Stimulated activated CD8-positive, alpha-beta memory T cell treated with anti-CD3 and anti-CD28 coated beads, Interleukin-2, amount 100 ng/mL, for 1 hour (primary cell): ENCODE results near the gene CBX1.

ENCODE experiments used
- DNase-seq, 2 donors: peaks; one replicate each; pipeline ENCODE4 v3.0.0-alpha.2; 2020; ENCODE audit warnings: low read depth in 2 of 2

The CBX1 gene

DNA sequence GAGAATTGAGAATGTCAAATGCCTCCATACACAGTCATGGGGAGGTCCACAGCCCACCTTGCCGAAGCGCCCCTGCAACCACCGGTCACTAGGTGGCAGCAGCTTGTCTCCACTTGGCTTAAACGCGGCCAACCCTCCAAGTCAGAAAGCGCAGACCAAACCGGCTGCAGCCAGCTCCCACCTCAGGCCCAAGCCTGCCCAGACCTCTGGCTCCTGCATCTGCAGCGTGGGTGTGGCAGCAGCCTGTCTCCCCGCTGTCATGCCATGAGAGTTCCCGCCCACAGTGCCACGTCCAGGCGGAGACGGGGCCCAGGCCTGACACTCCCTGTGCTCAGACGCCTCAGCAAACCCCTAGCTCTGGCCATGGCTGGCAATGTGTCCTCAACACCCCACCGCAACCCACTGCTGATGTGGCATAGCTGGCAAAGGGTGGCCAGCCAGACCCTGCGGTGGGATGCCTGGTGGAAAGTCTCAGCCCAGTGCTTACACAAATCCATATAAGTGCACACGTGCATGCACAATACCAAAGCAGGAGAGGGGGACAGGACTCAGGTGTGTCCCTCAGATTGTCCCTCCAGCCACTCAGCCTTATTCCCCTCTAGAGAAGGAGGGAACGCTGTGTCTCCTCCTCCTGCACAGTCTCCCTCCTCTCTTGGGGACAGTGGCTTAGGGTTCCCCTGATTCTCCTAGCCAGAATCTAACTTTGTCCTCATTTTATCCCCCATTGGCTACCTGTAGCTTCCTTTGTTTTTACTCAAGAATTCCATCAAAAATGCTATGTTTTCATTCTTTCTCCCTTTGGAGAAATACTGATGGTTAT is 74.6 kb downstream of the CBX1 start:
- peak; percentile 46 to 63 for DNase-seq

DNA sequence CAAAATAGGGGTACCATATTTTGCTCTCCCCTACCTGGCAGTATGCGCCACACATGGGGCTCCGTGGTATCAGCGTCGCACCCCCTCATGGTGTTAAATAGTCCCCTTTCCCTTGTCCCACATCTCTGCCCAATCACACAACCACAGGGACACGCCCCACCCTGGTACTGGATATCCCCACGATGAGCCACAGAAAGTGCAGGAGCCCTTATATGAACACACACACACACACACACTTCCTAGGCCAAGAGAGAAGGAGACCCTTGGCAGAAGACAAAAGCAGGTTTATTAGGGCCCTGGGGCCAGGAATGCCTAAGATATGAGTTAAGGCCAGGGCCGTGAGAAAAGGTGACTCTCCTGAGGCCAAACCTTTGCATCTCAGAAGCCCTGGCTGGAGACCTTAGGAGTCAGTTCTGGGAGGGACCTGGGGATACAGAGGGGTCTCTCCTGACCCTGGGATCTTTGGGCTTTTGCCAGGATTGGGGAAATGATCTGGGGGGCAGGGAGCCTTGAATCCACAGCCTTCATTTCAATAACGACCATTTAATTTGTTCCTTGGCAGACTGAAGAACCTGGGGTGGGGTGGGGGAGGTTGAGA is 75.3 kb downstream of the CBX1 start:
- no peak for DNase-seq

DNA sequence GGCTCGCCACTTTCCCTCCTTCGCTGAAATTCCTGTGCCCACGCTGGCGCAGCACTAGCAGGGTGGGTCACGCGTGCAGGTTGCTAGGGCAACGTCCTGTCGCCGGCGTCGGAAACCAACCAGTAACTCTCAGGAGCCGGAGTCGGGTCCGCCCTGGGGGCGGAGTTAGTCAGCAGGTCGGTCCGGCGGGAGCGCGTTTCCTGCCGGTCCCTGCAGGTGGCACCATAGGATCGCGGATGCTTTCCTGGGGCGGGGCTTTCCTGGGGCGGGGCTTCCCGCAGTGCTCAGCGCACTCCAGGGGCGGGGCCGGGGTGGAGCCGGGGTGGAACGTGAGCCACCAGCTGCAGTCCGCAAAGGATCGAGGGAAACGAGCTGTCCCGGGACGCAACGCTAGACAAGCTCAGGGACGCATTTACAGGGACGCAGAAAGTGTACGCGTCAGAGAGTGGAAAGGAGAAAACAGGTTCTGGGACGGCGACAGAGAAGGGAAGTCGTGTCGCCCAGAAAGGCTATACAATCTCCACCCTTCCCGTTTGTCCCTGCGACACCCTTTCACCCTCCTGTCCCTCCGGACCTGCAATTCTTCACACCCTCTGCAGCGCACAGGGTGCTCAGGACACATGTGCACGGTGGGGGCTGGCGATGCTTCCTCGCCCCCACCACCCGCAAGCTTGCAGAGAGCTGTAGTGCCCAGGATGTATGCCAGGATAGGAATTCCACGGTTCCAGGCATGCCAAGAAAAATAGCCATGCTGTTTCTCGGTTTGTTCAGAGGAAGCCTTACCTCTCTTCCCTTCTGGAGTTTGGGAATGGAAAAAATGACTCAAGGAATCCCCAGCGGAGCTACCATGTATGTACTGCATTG is 76.0 kb downstream of the CBX1 start:
- DNase-seq = peak; percentile 96 to 97

DNA sequence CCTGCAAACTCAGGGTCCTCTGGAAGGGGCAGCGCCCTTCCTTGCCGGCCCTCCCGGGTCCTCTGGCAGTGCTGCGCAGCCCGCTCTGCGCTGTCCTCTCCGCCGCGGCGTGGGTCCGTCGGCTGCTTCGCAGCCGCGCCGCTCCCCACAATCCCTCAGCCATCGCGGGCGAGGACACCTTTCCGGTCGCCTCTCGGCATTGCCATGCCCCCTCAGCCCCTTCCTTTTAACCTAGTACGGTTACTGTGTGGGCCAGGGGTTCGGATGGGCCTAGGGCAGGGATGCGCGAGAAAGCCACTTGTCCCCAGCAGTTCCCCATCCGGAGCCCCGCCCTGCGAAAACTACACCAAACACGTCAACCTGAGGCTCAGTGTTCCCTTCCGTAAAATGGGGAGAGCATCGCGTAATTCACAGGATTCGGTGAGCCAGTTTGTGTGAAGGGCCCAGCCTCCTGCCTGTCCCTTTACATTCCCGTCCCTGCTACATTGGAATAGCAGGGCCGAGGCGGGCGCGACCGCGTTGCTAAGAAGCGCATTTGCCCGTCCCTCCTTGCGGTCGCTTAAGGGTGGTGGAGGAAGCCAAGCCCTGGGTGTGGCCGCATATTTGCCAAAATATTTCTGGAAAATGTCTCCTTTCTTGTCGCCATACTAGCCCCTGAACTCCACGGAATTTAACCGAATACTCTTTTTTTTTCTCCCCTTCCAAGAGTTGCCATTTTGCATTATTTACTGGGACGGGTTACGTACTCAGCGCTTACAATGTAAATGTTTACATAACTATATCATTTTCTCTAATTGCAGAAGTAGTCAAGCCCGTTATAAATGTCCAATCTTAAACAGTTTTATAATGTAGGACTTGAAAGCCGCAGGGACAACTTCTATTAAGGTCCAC is 76.9 kb downstream of the CBX1 start:
- DNase-seq = no peak

DNA sequence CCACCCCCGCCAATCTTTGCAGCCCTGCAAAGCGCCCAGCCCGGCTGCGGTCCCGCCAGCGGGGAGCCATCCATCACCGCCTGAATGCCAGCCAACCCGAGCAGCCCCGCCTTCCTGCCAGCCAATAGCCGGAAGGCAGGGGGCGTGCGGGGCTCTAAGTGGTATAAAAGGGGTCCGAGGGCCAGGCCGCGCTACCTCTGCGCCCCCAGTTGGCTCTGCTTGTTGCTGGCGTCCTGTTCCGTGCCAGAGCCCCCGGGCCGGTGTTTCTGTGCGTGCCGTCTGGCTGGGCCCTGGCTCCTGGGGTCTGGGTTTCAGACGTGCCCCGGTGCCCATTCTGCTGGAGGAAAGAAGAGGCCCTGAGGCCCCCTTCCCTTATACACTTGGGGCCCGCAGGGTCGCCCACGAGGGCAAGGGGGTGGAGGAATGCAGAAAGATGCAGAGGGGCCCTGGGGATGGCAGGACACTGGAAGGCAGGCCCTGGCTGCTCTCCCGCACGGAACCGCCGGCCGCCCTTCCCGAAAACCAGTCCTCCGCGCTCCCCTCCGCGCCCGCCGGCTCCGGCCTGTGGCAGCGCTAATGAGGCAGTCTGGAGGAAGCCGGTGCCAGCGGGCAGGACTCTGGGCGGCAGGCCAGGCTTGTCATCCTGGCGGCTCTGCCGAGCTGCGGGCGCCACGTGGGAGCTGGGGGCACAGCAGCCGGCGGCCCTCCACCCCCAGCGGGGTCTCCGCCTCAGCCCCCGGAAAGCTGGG is 77.7 kb downstream of the CBX1 start:
- DNase-seq = no peak

DNA sequence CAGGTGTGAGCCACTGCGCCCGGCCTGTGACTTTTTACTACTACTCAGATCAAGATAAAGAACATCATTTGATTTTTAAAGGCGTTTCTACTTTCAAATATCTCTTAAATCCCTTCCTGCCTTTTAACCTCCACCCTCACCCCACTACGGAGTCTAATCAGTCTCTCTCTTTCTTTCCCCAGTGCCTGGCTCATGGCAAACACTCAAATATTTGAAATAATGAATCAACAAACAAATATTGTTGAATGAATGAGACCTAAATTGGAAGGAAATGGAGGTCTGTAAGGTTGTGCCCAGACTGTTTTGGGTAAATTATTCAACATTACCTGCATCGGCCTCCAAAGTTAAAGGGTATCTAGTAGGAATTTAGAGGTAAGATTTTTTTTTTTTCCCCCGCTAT is 78.4 kb downstream of the CBX1 start:
- no peak for DNase-seq

DNA sequence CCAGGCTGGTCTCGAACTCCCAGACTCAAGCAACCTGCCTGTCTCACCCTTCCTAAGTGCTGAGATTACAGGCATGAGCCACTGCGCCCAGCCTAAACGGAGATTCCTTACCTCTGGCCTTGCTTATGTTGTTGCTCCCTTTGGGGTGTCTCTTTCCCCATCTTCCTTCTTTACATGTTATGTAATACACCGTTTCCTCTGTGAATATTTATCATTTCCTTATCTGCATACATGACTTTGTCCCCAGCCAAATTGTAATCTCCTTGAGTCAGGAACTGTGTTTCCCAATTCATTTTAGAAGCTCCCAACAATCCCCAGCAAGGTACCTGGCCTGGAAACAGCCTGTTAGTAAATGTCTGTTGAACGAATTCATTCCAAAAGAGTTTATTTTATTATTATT is 79.3 kb downstream of the CBX1 start:
- no peak for DNase-seq
